PC-9 (cell line): Measurements from ENCODE around the gene CLCA1.

Source experiments
- EZH2 ChIP-seq: fragments of 200-600 bp; sonication (generic); IDR thresholded peaks from 2 replicates; pipeline ENCODE4 v1.8.0; 2017; ENCODE audit warnings: antibody characterized with exemption, low read depth
- TF ChIP-seq, protein P1 (sequence below): fragments of 200-600 bp; sonication (generic); conservative IDR thresholded peaks from 2 replicates; pipeline ENCODE4 v1.6.1; 2017; ENCODE audit warnings: mixed run types, antibody characterized with exemption, mild to moderate bottlenecking, moderate library complexity

DNA sequence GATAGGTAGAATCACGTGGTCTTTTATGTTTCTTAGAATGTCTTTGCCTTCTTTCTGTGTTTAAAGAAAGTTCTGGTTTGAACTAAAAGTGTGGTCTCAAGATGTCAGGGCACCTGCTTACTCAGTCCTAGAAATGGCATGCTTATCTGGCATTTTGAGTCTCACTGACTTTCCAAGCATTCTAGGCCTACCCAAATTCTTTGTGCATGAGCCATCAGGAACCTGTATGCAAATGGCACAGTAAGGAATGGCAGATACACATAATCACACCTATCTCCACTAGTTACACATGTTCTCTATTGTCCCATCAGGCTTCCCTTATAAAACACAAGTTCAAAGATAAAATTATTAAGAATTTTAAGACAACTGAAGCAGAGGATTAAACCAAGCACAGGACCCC, 48.6 kb downstream of the CLCA1 start:
- TF ChIP-seq, protein P1, sequence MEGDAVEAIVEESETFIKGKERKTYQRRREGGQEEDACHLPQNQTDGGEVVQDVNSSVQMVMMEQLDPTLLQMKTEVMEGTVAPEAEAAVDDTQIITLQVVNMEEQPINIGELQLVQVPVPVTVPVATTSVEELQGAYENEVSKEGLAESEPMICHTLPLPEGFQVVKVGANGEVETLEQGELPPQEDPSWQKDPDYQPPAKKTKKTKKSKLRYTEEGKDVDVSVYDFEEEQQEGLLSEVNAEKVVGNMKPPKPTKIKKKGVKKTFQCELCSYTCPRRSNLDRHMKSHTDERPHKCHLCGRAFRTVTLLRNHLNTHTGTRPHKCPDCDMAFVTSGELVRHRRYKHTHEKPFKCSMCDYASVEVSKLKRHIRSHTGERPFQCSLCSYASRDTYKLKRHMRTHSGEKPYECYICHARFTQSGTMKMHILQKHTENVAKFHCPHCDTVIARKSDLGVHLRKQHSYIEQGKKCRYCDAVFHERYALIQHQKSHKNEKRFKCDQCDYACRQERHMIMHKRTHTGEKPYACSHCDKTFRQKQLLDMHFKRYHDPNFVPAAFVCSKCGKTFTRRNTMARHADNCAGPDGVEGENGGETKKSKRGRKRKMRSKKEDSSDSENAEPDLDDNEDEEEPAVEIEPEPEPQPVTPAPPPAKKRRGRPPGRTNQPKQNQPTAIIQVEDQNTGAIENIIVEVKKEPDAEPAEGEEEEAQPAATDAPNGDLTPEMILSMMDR, result no peak
- TF ChIP-seq EZH2, result no peak
